NCI-H524 treated with DMSO at 0.1 percent for 48 hours (cell line): ENCODE measurements around the gene KCNJ6.
"Not testable (repeated sequence)": the region's sequence is repeated elsewhere in the genome, so short reads cannot be mapped to it uniquely, and the experiment has no call there.

Source experiments
- DNase-seq: peaks from one replicate; lab custom pipeline; 2025; lab: John Stamatoyannopoulos, UW

Gene KCNJ6, protein sequence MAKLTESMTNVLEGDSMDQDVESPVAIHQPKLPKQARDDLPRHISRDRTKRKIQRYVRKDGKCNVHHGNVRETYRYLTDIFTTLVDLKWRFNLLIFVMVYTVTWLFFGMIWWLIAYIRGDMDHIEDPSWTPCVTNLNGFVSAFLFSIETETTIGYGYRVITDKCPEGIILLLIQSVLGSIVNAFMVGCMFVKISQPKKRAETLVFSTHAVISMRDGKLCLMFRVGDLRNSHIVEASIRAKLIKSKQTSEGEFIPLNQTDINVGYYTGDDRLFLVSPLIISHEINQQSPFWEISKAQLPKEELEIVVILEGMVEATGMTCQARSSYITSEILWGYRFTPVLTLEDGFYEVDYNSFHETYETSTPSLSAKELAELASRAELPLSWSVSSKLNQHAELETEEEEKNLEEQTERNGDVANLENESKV

DNA sequence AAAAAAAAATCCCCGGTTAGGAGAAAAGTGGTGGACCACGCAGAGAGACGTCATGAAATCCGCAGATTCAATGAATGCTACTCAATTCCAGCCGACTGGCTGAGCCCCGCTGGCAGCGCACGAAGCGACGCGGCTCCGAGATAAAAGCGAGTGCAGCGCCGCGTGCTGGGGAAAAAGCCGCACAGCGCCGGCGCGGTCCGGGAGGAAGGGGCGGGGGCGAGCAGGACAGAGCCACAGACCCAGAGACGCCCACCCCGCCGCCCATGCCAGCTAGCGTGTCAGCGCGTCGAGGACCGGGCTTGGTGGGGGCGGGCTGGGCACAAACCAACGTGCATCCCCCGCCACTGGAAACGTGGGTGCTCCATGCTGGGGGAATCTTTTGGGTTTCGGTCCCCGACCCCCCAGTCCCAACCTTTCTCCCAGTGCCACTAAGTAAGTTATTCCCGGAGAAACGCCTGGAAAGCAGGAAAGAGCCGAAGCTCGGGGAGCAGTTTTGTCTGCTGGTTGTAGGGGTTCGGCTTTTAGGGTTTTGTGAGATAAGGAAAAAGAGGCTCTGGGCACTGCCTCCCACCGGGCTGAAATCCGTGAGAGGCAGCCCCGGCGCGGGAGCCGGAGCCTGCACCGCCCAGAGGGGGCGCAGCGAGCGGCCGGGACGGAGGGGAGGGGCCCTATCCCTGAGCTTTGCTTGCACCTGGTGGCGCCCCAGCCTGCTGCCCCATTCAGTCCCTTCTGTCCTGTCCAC, at the start of gene KCNJ6:
Gene KCNJ6, minus strand, starts transcription at position 148 of the 742 bp plus-strand sequence. CDS start 75,775 bp downstream, outside the sequence.
- peak; percentile 51 for DNase-seq

DNA sequence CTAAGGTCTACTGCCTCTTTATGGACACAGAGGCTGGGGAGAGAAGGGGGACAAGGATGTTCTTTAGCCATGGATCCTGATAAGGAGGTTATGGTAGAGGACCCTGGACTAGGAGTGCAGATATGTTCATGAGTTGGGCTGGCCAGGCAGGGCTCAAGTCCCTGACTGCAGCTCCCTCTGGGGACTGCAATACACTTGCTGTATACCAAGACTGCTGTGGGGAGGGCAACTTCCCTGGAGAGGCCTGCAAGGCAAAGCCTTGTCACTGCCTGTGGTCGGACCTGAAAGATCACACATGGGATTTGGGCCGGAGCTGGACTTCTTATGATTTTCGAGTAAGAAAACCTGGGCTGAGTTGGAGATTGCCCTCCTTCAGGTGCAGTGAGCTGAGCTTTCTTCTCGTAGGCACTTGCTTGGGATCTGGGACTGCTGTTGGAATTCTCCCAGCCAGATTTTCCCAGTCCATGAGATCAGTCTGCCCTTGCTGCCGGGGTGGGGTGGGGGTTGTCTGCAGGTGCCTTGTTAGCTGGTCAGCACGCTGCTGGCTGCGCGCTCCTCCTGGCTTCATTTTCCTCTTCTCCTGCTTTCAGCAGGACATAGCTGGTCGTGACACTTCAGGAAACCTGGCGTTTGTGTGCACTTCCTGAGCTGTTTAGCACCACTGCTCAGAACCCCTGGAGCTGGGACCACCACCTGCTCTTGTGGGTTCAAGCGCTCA, 49.0 kb upstream of the KCNJ6 start:
- no peak for DNase-seq

DNA sequence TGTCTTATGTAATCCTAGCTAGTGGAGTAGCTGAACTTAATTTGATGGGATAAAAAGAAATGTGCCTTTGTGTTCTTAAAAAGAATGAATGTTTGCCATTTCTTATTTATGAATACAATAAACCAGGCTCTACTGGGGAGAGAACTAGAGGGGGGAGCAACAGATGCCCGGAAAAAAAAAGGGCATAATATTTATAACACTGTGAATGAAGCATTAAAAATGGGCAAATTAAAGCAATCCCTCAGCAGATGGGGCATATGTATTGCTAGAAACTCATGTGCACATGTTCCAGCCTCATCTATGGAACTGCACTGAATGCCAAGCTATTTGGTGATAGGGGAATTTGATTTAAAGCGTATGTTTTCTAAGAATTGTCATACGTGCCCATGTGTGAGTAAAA, 42.3 kb upstream of the KCNJ6 start:
- no peak for DNase-seq

DNA sequence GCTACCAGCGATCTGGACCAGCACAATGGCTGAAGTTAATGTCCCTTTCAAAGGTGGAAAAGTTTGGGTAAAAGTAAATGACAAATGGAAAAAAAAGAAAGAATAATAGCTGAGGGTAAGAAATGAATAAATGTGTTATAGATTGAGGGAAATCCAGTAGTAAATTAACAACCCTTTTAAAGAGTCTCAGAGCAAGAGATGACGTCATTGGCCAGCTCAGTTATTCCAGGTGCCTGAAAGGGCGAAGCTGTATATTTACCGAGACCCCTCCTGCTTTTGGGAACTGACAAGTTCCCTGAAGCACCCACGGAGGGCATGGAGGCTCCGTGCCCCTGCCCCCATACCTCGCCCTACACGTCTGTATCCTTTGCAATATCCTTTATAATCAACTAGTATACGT, 40.5 kb upstream of the KCNJ6 start:
- DNase-seq = no peak

DNA sequence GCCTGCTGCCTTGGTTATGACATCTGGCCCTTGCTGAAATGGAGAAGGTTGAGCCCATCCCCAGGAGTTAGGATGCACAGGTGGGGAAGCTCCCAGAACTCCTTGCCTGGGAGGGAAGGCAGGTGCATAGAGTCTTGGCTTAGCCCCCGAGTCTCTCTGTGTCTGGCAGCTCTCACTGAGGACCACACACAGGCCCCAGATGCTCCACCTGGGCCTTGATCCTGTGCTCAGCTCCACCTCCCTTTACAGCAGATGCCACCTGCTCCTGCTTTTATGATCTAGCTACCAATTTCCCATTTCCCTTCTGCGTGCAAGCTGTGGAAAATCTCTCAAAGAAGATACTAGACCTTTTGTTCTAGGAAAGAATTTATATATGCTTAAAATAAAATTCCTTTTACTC, 28.8 kb upstream of the KCNJ6 start:
- DNase-seq = no peak

DNA sequence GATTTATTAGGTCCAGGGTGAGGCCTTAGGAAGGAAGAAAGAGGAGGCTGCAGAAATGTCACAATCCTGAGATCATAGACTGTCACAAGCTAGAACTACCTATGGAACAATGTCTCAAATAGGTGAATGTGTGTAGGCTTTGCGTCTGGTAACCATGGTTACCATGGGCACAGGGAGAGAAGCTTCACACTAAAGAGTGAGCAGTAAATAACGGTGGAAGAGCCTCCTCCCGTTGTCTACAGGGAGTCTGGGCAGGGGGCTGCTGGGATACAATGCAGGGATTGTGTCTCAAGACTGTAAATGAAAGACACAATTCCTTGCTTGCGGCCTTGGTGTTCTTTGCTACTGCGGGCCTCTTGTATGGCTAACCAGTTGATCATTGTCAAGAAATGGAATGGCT, 28.2 kb upstream of the KCNJ6 start:
- no peak for DNase-seq

DNA sequence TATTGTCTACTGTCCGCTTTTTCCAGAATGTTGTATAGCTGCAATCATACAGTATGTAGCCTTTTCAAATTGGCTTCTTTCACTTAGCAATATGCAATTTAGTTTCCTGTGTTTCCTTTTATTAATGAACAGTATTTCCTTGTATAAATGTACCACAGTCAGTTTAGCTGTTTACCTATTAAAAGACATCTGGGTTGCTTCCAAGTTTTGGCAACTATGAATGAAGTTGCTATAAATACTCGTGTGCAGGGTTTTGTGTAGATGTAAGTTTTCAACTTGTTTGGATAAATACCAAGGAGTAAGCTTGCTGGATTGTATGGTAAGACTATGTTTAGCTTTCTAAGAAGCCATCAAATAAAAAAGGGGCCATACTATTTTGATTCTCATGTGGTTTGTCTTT, 24.4 kb upstream of the KCNJ6 start:
- no peak for DNase-seq

DNA sequence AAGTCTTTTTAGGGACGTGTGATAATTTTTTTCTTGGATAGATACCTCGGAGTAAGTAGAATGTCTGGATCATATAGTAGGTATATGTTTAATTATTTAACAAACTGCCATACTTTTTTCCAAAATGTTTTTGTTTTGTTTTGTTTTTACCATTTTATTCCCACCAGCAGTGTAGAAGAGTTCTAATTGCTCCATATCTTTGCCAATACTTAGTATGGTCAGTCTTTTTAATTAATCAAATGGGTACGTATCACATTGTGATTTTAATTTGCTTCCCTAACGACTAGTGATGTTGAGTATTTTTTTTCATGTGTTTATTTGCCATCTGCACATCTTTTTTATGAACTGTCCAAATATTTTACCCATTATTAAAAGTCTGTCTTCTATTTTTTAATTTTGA, 23.6 kb upstream of the KCNJ6 start:
- DNase-seq = no peak

DNA sequence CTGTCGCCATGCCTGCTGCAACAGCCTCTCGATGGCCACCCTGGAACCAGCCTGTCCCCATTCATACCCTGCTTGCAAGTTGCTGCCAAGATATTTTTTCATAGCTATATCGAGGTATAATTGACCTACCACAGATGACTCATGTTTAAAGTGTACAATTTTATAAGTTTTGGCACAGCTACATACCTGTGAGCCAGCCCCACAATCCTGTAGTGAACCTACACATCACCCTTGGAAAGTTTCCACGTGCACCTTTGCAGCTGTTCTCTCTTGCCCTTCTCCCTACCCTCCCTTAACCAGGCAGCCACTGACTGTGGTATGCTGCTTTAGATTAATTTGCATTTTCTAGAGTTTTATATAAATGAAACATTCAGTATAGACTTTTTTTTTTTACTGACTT, 23.0 kb upstream of the KCNJ6 start:
- no peak for DNase-seq

DNA sequence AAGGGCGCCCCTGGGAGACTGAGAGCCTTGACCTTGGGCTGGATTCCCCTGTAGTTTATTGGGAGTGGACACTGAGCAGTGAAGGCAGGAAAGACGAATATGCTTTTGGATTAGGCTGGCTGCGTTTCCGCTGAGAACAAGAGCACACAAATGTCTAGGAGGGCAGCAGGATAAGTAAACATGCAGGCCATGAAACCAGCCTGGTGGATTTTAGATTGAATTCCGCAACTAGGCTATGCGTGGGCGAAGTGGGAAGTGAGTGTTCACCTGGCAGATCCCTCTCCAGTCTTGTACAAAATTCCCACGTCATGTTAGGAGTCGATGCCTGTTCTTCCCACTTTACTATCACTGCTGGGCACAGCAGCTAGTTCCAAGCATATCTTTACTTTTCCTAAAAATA, 21.4 kb upstream of the KCNJ6 start:
- DNase-seq = no peak

DNA sequence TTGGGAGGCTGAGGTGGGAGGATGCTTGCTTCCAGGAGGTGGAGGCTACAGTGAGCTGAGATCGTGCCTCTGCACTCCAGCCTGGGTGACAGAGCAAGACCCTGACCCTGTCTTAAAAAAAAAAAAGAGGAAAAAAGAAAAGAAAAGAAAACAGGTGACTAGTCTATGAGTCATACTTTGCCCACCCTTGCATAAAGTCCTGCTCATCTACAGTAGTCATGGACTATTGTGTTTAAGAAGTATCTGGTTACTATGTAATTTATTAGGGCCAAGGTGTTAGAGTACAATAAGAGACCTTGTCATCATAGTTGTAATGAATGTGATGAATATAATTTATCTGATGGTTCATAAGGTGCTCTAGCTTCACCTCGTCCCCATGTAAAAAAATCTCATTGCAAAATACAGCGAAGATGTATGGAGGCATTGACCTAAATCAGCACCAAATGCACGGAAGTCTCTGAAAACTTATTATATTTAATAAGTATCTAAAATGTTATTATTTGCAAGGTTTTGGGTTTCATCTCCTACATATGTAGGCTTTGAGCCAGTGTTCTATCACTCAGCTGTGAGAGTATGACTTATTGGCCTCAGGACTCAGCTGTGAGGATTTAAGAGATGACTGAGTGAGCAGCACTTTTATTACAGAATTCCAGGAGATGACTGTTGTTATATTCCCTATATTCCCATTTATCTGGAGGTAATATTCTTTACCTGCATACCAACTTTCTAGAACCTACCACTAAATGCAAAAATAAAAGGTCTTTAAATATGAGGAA, 19.9 kb upstream of the KCNJ6 start:
- no peak for DNase-seq

DNA sequence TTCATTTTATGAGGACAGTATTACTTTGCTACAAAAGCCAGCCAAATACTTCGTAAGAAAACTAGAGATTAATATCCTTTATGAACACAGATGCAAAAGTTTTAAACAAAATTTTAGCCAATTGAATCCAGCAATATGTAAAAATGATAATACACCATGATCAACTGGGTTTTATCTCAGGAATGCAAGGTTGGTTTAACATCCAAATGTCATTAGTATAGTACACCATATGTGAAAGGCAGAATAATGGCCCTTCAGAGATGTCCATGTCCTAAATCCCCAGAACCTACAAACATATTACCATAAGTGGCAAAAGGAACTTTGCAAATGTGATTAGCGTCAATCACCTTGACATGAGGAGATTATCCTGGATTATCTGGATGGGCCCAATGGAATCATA, 16.7 kb upstream of the KCNJ6 start:
- DNase-seq = peak; percentile 3

DNA sequence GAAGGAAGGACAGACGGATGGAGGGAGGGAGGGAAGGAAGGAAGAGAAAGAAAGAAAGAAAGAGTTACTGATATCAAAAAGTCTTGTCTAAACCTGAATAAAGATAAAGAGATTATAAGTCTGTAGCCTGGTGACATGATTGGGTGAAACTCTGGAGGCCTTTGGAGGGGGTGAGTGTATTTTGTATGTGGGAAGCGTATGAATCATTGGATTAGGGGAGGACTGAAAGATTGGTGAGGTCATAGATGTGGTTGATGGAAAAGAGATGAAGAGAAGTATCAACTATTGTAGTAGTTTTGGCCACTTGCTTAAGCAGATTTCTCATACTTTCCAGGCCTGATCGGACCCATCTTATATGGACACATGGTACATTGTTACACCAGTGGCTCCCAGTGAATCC, 11.5 kb upstream of the KCNJ6 start:
- DNase-seq = no peak

DNA sequence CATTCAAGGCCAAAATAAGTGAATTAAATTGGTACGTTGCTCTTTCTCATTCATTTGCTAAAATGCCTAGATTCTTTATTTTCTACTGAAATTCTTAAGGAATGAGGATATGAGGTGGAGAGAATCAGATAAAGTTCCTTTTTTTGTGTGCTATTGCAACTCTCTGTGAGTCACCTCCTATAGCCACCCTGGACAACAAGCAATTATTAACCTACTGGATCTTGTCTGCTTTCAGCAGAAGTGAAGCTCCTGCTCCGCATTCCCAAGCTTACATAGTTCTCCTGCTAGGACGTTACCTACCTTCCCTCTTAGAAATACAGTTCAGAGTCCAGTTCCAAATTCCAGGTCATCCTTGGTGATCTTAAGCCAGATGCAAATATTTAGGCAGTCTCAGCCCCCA, 4.8 kb upstream of the KCNJ6 start:
- no peak for DNase-seq

DNA sequence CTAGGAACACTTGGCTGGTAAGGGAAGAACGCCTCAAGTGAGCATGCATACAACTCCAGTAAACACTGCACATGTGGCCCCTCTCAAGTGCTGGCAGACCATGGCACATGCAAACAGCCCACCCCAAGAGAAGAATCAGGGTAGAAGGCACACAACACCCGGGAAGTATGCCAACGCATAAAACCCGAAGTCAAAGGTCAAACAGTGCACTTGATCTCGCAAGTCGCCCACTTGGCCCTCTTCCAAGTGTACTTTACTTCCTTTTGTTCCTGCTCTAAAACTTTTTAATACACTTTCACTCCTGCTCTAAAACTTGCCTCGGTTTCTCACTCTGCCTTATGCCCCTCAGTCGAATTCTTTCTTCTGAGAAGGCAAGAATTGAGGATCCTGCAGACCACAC, 4.0 kb upstream of the KCNJ6 start:
- DNase-seq = not testable (repeated sequence)

DNA sequence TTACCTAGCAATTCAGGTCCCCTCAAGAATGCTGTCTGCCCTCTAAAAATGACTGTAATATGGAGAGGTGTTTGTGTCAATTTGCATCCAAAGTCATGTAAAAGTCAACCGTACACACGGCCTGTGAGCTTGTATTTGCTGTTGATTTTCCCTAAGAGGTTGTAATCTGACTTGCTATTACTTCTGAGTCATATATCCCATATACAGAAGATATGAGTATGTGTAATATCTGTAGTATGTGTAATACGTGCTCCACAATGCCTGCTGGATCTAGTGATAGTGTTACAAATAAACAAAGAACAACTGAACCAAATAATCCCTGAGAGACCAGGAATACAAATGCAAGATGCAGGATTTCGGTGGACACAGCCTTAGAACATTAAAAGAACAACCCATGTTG, 1.4 kb upstream of the KCNJ6 start:
- DNase-seq = no peak

DNA sequence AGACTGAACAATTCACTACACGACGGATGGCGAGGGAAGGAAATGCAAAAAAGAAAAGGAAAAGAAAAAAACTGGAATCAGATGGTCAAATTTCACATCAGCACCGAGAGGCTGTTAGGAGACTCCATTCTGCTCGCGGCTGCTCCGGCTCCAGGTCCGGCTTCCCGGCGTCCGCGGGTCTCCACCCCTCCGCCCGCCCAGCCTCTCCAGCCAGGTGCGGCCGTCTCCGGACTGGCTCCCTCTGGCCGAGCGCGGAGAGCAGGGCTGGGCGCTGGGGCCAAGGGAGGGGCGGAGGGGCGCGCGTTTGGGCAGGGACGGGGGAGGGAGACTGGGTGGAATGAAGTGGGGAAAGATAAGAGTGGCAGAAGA, 332 bp downstream of the KCNJ6 start:
- no peak for DNase-seq

DNA sequence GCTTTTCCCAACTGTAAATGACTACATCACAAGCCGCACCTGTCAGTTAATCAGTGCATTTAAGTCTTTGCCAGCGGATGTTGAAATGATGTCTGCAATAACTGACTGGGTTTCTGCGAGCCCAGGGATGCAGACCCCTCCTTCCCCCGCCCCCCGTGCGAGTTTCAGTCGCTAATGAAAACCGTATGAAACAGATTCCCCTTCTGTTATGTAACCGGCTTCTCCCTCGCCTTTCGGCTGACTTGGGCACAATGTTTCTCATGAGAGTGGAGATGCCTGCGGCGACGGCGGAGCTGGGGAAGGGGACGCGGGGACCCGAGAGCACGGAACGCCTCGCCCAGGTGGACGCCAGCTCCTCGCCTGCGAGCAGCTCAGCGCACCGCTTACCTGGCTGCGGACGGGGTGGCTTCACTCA, 753 bp downstream of the KCNJ6 start:
- peak; percentile 19 for DNase-seq

DNA sequence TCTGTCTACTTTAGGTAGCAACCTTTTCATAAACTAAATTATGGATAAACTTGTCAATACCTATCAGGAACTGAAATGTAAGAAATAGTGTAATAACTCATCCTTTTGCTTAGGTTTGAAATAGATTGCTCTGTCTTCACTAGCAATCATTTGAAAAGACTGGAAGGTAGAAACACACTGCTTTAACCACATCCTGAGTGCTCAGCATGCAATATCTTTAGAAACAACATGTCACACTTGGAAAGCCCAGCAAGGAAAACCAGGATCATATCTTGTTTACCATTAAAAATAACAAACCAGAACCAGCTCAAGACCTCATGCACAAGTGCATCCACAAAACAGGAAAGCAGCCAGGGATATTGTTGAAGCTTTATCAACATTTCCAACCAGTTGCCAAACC, 3.6 kb downstream of the KCNJ6 start:
- no peak for DNase-seq

DNA sequence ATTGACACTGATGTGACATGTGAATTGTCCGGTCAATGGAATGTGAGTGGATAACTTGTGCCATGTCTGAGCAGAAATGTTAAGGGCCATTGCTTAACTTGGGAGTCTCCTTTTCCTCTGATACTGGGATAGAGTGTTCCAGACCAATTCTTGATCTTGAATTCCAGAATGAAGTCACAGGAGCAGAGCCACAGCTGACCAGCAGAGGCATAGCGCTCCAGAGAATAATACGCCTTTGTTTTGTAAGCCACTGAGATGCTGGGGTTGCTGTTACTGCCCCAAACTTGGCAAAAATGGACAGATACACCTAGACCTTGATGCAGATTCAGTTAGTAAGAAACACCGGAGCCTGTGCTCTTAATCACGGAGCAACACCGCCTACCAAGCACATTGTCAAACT, 6.3 kb downstream of the KCNJ6 start:
- no peak for DNase-seq

DNA sequence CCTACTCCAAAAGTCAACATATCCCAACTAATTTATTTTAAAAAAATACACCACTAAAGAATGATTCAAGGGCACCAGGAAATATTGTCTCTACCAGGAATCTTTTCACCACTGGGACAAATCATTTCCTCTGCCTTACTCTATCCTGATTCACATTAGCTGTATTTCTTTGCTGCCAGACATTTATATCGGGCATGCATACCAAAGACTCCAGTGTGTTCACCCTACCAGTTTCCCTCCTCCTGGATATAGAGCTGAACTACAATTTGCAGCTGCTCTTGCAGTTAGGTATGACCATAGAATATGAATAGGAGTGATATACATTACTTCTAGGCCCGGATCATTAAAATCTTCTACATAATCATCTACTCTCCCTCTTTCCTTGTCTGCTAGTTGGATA, 7.6 kb downstream of the KCNJ6 start:
- no peak for DNase-seq

DNA sequence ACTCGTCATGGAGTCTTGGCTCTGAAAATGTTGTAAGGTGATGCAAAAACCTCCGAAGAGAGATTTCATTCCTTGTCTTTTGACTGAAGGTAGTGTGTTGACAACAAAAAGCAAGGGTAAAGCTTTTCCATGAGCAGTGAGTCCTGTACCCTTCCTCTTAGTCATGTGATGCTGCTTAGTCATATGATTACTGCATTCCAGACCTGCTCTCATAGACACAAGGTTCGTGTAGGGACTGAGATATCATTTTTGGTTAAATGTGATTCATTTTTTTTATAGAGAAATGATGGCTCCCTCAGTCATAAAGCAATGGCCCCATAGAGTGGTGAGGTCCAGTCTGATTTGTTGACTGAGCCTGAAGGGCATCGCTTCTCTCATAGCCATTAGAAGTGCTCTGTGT, 9.2 kb downstream of the KCNJ6 start:
- DNase-seq = no peak
